OCI-LY3 (cell line): ENCODE measurements around the gene TBC1D5.

Experiments
- EZH2phosphoT487 ChIP-seq: fragments of 200-600 bp; shearing (Covaris generic); IDR thresholded peaks from 2 replicates; pipeline ENCODE4 v1.6.1; 2018; ENCODE audit warnings: antibody characterized with exemption, mixed run types, low read depth
- TF ChIP-seq, protein P1 (sequence below): fragments of 200-600, 300-600 bp; sonication (generic); IDR thresholded peaks from 2 replicates; pipeline ENCODE4 v1.5.1; 2014; ENCODE audit warnings: antibody characterized with exemption, low read length, low read depth

DNA sequence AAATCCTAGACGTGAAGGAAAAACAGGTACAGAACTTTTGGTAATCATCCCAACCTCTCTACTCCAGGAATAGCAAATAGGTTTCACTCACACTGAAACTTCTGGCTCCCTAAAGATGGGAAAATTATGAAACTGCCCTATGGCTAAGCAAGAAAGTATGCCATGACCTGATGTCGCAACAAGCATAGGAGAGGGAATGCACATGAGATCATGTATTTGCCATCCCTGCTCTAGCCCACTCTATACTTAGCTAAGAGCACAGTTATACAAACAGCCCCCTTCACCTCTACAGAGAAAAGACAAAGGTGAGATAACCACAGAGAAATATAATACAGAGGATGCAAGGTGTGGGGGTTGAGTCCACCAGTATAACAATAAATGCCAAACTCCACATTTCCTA, 102.7 kb downstream of the TBC1D5 start:
- TF ChIP-seq, protein P1, sequence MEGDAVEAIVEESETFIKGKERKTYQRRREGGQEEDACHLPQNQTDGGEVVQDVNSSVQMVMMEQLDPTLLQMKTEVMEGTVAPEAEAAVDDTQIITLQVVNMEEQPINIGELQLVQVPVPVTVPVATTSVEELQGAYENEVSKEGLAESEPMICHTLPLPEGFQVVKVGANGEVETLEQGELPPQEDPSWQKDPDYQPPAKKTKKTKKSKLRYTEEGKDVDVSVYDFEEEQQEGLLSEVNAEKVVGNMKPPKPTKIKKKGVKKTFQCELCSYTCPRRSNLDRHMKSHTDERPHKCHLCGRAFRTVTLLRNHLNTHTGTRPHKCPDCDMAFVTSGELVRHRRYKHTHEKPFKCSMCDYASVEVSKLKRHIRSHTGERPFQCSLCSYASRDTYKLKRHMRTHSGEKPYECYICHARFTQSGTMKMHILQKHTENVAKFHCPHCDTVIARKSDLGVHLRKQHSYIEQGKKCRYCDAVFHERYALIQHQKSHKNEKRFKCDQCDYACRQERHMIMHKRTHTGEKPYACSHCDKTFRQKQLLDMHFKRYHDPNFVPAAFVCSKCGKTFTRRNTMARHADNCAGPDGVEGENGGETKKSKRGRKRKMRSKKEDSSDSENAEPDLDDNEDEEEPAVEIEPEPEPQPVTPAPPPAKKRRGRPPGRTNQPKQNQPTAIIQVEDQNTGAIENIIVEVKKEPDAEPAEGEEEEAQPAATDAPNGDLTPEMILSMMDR, result no peak
- no peak for TF ChIP-seq EZH2phosphoT487
